Measurements from ENCODE around the gene FAM47E.
"Not testable (repeated sequence)": the region's sequence is repeated elsewhere in the genome, so short reads cannot be mapped to it uniquely, and the experiment has no call there.

Gene FAM47E

DNA sequence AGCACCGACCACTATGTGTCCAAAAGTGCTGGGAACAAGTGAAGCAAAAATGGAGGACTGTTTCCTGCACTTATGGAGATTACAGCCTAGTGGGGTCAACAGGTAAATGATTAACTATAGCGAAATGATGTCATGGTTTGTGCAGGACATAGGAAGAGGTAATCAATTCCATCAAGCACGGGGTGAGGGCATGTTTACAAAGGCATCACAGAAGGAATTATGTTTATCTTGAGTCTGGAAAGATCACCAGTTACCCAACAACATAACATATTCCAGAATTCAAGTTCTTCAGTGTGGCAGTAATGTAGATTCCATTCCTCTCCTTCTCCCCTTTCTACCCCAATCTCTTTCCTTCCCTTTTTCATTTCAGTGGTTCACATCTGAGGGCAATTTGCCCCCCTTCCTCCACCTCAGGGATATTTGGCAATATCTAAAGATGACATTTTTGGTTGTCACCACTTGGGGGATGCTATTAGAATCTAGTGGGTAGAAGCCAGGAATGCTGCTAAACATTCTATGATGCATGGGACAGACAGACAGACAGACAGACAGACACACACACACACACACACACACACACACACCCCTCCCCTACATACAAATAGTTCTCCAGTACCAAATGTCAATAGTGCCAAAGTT is 24.1 kb downstream of the FAM47E start:
- no peak overlapping the region for H3K4me3 ChIP-seq (ENCODE audit: low read length)
- H3K9ac ChIP-seq (ENCODE audit: low read length), result no peak overlapping the region
- H3K27ac ChIP-seq (ENCODE audit: low read depth, low read length), result no peak overlapping the region
- no peaks in the 10 kb centered on the region for H3K27me3 ChIP-seq (ENCODE audit: control insufficient read depth, insufficient read depth, low read length)
- H3K36me3 ChIP-seq (ENCODE audit: control insufficient read depth, insufficient read depth, low read length), result no peaks in the 10 kb centered on the region
- no peaks in the 10 kb centered on the region for H3K4me1 ChIP-seq (ENCODE audit: control insufficient read depth, insufficient read depth, low read length)

DNA sequence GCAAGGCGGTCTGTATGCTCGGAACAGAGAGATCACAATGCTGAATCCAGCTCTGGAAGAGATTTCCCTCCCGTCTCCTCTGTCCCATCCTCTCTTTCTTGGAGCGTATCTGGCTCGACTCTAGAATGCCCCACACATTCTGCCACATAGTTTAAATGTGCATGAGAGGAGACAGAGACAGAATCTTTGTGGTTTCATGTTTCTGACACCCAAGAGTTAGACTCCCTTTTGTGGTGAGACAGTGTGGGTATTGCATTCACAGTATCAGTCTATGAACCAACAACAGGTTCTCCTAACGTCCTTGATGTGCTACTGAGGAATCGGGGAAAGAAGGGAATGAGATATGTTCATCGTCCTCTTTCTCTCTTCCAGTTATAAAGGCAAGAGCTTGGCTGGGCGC is 25.3 kb downstream of the FAM47E start:
- Histone ChIP-seq H3K27me3 (ENCODE audit: control insufficient read depth, insufficient read depth, low read length) (no peaks in the 10 kb centered on the region), H3K4me3 (ENCODE audit: low read length) (no peak overlapping the region), H3K9ac (ENCODE audit: low read length) (no peak overlapping the region), H3K27ac (ENCODE audit: low read depth, low read length) (no peak overlapping the region), H3K4me1 (ENCODE audit: control insufficient read depth, insufficient read depth, low read length) (no peaks in the 10 kb centered on the region), H3K36me3 (ENCODE audit: control insufficient read depth, insufficient read depth, low read length) (no peaks in the 10 kb centered on the region)

DNA sequence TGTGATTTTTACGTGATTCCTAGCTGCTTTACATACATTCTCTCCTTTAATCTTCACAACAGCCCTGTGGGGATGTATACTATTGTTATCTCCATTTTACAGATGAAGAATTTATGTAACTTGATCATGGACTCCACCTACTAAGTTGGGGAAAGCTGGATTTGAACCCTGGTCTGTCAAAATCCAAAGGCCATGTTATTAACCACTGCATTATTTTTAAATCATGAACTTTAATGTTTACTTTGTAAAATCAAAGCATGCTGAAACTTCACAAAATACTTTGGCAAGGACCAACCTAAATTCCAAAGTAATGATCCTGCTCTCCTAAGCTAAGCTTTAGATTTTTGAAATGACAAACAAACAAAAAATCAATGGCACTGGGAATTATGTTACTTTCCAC is 26.1 kb downstream of the FAM47E start:
- no peaks in the 10 kb centered on the region for H3K27me3 ChIP-seq (ENCODE audit: control insufficient read depth, insufficient read depth, low read length)
- no peaks in the 10 kb centered on the region for H3K36me3 ChIP-seq (ENCODE audit: control insufficient read depth, insufficient read depth, low read length)
- H3K4me1 ChIP-seq (ENCODE audit: control insufficient read depth, insufficient read depth, low read length), result no peaks in the 10 kb centered on the region
- H3K4me3 ChIP-seq (ENCODE audit: low read length), result no peak overlapping the region
- H3K27ac ChIP-seq (ENCODE audit: low read depth, low read length), result no peak overlapping the region
- no peak overlapping the region for H3K9ac ChIP-seq (ENCODE audit: low read length)

DNA sequence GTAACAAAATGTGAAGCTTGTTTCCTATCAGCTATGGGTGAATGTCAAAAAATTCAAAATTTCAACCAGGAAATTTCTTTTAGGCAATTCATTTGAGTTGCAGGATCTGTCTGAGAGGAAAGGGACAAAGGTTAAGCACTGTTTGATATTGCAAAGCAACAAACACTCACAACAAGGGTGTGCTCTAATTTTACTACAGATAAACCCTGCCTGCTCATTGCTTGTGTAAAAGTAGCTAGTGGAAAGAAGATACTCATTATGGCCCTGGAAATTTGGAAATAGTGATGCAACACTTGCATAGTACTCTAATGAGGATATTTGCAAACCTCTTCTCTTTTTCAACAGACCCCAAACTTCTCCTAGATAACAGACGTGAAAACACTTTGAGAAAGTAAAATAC is 27.1 kb downstream of the FAM47E start:
- H3K36me3 ChIP-seq (ENCODE audit: control insufficient read depth, insufficient read depth, low read length), result no peaks in the 10 kb centered on the region
- H3K27me3 ChIP-seq (ENCODE audit: control insufficient read depth, insufficient read depth, low read length), result no peaks in the 10 kb centered on the region
- H3K4me1 ChIP-seq (ENCODE audit: control insufficient read depth, insufficient read depth, low read length), result no peaks in the 10 kb centered on the region
- H3K9ac ChIP-seq (ENCODE audit: low read length), result no peak overlapping the region
- no peak overlapping the region for H3K27ac ChIP-seq (ENCODE audit: low read depth, low read length)
- no peak overlapping the region for H3K4me3 ChIP-seq (ENCODE audit: low read length)

DNA sequence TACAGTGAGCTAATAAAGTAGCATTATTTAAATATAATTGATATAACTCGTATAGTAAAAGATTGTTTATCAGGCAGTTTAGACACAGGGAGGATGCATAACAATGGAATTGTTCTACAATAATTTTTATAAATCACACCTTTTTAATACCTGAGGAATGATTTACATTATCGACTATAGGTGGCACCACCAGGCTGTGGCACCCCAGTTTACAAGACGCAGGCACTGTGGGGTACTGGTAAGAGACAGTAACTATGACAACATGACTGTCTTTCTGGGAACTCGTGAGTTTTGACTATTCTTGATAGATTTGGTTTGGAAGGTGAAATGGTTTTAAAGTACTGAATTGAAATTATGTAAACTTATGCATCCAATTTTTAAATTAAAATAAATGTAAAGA is 27.9 kb downstream of the FAM47E start:
- no peak overlapping the region for H3K4me3 ChIP-seq (ENCODE audit: low read length)
- H3K9ac ChIP-seq (ENCODE audit: low read length), result no peak overlapping the region
- H3K27me3 ChIP-seq (ENCODE audit: control insufficient read depth, insufficient read depth, low read length), result no peaks in the 10 kb centered on the region
- H3K27ac ChIP-seq (ENCODE audit: low read depth, low read length), result no peak overlapping the region
- H3K36me3 ChIP-seq (ENCODE audit: control insufficient read depth, insufficient read depth, low read length), result no peaks in the 10 kb centered on the region
- H3K4me1 ChIP-seq (ENCODE audit: control insufficient read depth, insufficient read depth, low read length), result no peaks in the 10 kb centered on the region

DNA sequence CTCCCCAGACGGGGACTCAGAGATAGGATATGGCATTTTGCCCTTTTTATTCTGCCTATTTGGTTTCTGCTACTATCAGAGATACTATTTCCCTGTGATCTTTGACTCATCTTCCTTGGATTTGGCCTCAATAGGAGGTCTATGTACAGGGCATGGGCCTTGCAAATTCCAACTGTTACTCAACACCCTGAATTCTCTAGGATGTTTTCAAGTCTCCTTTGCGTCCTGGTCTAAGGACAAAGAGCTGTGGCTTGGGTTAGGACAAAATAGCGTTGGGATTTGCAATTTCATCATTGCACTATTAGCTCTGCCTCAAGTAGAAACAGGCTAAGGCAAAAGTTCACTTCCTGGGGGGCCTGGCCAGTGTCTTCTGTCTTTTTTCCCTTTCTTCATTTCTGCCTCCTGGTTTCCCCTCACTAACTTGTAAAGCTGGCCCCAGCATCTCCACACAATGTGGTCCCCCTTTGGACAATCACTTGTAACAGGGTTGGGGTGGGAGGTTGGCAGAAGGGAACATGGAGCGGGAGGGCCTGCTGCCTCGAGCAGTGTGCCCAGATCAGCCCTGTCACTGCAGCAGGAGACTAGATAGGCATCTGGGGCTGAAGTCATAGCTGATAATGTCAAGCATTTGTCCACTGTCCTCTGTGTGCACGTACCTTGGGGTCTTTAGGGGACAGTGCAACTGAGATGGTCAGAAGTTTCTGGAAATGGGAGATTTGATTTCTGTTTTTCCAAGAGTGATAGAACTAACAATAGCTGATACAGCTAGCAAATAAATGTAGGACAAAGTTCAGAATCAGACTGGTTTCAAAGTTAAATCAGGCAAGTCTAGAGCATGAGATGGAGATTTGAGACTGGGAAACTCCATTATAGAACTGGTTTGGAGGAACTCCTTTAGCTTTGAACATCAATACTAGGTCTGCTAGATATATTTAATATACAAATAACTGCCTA is 29.2 kb downstream of the FAM47E start:
- no peaks in the 10 kb centered on the region for H3K4me1 ChIP-seq (ENCODE audit: control insufficient read depth, insufficient read depth, low read length)
- H3K9ac ChIP-seq (ENCODE audit: low read length), result no peak overlapping the region
- H3K36me3 ChIP-seq (ENCODE audit: control insufficient read depth, insufficient read depth, low read length), result no peaks in the 10 kb centered on the region
- H3K4me3 ChIP-seq (ENCODE audit: low read length), result no peak overlapping the region
- no peak overlapping the region for H3K27ac ChIP-seq (ENCODE audit: low read depth, low read length)
- H3K27me3 ChIP-seq (ENCODE audit: control insufficient read depth, insufficient read depth, low read length), result no peaks in the 10 kb centered on the region

DNA sequence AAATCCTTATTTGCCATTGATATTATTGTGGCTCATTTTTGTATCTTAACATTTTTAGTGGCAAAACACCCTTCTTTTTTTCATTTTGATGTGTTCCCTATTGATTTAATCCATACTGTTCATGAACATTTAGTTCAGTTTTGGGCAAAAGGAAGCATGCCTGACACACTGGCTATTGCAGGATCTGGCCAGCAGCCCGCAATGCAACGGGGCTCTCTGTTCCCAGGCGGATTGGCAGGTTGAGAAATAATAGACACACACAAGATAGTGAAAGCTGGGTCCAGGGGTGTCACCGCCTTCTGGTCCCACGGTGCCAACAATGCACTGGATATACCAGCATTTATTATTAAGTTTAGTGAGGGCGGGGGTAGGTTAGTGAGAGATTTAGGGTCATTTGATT is 30.1 kb downstream of the FAM47E start:
- H3K9ac ChIP-seq (ENCODE audit: low read length); H3K4me1 ChIP-seq (ENCODE audit: control insufficient read depth, insufficient read depth, low read length); H3K36me3 ChIP-seq (ENCODE audit: control insufficient read depth, insufficient read depth, low read length); H3K27ac ChIP-seq (ENCODE audit: low read depth, low read length); H3K4me3 ChIP-seq (ENCODE audit: low read length); H3K27me3 ChIP-seq (ENCODE audit: control insufficient read depth, insufficient read depth, low read length): not testable (repeated sequence)

DNA sequence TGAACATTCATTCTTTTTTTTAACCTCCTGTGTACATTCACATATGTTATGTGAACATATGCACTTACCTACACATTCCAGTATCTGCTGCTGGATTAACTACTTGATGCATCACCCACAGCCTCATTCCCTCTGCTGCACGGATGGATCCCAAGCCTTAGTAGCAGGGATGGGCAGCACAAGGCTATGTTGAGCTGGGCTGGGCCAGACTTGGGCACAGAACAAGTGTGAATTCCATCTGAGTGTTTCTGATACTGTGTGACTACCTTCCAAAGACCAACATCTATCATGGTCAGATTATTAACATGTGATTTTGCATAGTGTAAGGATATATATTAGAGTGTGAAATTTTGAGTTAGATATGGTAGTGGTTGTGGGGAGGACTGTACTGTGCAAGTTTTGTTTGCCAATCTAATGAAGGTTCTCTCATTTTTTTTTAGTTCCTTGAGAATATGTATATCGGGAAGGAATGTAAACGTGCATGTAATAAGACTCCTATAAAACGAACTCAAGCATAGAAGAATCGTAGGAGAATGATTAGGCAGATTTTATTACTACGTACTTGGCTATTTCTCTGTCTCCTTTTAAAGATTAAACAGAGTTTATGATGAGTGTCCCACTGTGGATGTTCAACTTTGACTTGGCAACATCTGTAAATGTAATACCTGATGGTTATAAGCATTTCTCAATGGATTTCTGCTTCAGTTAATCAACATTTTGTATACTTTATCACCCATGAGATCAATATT is 31.6 kb downstream of the FAM47E start:
- Histone ChIP-seq H3K9ac (ENCODE audit: low read length) (no peak overlapping the region), H3K4me1 (ENCODE audit: control insufficient read depth, insufficient read depth, low read length) (no peaks in the 10 kb centered on the region), H3K36me3 (ENCODE audit: control insufficient read depth, insufficient read depth, low read length) (no peaks in the 10 kb centered on the region), H3K27ac (ENCODE audit: low read depth, low read length) (no peak overlapping the region), H3K27me3 (ENCODE audit: control insufficient read depth, insufficient read depth, low read length) (no peaks in the 10 kb centered on the region), H3K4me3 (ENCODE audit: low read length) (no peak overlapping the region)

DNA sequence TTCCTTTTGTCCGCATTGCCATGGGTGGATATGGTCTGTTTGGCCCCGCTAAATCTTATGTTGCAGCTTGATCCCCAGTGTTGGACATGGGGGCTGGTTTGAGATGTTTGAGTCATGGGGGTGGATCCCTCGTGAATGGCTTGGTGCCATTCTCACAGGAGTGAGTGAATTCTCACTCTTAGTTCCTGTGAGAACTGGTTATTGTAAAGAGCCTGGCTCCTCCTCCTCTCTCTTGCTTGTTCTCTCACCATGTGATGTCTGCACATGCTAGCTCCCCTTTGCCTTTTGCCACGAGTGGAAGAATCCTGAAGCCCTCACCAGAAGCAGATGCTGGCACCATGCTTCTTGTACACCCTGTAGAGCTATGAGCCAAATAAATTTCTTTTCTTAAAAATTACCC is 32.4 kb downstream of the FAM47E start:
- H3K4me1 ChIP-seq (ENCODE audit: control insufficient read depth, insufficient read depth, low read length), result no peaks in the 10 kb centered on the region
- no peak overlapping the region for H3K4me3 ChIP-seq (ENCODE audit: low read length)
- H3K9ac ChIP-seq (ENCODE audit: low read length), result no peak overlapping the region
- H3K27ac ChIP-seq (ENCODE audit: low read depth, low read length), result no peak overlapping the region
- H3K27me3 ChIP-seq (ENCODE audit: control insufficient read depth, insufficient read depth, low read length), result no peaks in the 10 kb centered on the region
- no peaks in the 10 kb centered on the region for H3K36me3 ChIP-seq (ENCODE audit: control insufficient read depth, insufficient read depth, low read length)

DNA sequence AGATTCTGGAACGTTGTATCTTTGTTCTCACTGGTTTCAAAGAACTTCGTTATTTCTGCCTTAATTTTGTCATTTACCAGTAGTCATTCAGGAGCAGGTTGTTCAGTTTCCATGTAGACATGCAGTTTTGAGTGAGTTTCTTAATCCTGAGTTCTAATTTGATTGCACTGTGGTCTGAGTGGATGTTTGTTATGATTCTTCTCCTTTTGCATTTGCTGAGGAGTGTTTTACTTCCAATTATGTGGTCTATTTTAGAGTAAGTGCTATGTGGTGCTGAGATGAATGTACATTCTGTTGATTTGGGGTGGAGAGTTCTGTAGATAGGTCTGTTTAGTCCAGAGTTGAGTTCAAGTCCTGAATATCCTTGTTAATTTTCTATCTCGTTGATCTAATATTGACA is 36.3 kb downstream of the FAM47E start:
- H3K36me3 ChIP-seq (ENCODE audit: control insufficient read depth, insufficient read depth, low read length); H3K4me3 ChIP-seq (ENCODE audit: low read length); H3K27me3 ChIP-seq (ENCODE audit: control insufficient read depth, insufficient read depth, low read length); H3K9ac ChIP-seq (ENCODE audit: low read length); H3K27ac ChIP-seq (ENCODE audit: low read depth, low read length); H3K4me1 ChIP-seq (ENCODE audit: control insufficient read depth, insufficient read depth, low read length): not testable (repeated sequence)

DNA sequence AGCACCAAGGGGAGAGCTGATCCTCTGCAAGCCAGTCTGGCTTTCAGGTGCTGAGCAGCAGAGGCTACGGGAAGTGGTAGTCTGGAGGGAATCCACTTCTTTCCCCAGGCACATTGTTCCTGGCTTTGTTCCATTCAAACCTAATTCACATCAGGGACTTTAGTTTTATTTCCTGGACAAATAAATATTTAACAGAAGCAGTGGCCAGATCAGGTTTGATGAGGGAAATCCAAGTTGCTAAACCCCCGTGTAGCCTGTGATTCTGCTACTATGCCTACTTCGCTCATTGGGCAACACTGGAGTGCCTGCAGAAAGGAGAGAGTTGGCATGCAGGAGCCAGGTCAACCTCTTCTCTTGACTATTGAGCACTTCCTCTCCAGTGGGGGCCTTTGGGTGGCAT is 41.2 kb downstream of the FAM47E start:
- no peaks in the 10 kb centered on the region for H3K4me1 ChIP-seq (ENCODE audit: control insufficient read depth, insufficient read depth, low read length)
- H3K36me3 ChIP-seq (ENCODE audit: control insufficient read depth, insufficient read depth, low read length), result no peaks in the 10 kb centered on the region
- H3K4me3 ChIP-seq (ENCODE audit: low read length), result no peak overlapping the region
- H3K27ac ChIP-seq (ENCODE audit: low read depth, low read length), result no peak overlapping the region
- H3K9ac ChIP-seq (ENCODE audit: low read length), result no peak overlapping the region
- H3K27me3 ChIP-seq (ENCODE audit: control insufficient read depth, insufficient read depth, low read length), result no peaks in the 10 kb centered on the region

DNA sequence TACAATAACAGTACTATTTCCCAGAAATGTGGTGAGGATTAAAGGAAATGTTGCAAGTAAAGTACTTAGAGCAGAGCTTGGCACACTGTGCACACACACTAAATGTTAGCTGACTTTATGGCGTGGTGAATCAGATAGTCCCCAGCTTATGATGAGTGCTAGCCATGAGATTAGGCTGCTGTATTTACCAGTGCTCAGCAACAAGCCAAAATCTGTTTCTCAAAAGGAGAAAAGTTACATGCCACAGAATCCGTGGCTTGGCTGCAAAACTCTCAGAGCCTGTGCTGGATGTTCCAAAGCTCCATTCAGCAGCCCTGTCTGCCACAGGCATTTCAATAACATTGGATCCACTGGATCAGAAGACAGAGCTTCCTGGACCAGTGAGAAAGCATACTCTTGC is 42.3 kb downstream of the FAM47E start:
- H3K4me3 ChIP-seq (ENCODE audit: low read length), result no peak overlapping the region
- no peaks in the 10 kb centered on the region for H3K27me3 ChIP-seq (ENCODE audit: control insufficient read depth, insufficient read depth, low read length)
- no peak overlapping the region for H3K27ac ChIP-seq (ENCODE audit: low read depth, low read length)
- no peak overlapping the region for H3K9ac ChIP-seq (ENCODE audit: low read length)
- H3K4me1 ChIP-seq (ENCODE audit: control insufficient read depth, insufficient read depth, low read length), result no peaks in the 10 kb centered on the region
- H3K36me3 ChIP-seq (ENCODE audit: control insufficient read depth, insufficient read depth, low read length), result no peaks in the 10 kb centered on the region
